H9 (cell line): ENCODE data around the gene LAMB4. TPM values are rescaled to one million over a fixed set of nuclear protein-coding genes. Genes with fewer than 3 reads are reported as not detected.

Experiments used
- DNase-seq: peaks from one replicate; pipeline ENCODE4 v3.0.0-alpha.2; 2017
- H2AFZ ChIP-seq: one replicate; pipeline ENCODE4 v1.6.1; 2013; ENCODE audit warnings: mild to moderate bottlenecking, low read length, control low read depth, moderate library complexity
- H2AK5ac ChIP-seq: 2 replicates; pipeline ENCODE4 v1.6.1; 2013; ENCODE audit warnings: low read length, control low read depth, mixed read lengths; ENCODE audit not compliant: insufficient read length
- H2BK120ac ChIP-seq: one replicate; pipeline ENCODE4 v1.6.1; 2013; ENCODE audit warnings: low read depth, mild to moderate bottlenecking, low read length, control low read depth, inconsistent platforms; ENCODE audit not compliant: poor library complexity, severe bottlenecking
- H2BK12ac ChIP-seq: 2 replicates; pipeline ENCODE4 v1.6.1; 2013; ENCODE audit warnings: low read length, control low read depth, mixed read lengths, low read depth; ENCODE audit not compliant: insufficient read length
- H2BK15ac ChIP-seq: 2 replicates; pipeline ENCODE4 v1.6.1; 2013; ENCODE audit warnings: low read depth, low read length, control low read depth
- H2BK20ac ChIP-seq: one replicate; pipeline ENCODE4 v1.6.1; 2013; ENCODE audit warnings: low read depth, mild to moderate bottlenecking, low read length, control low read depth, inconsistent platforms; ENCODE audit not compliant: poor library complexity, severe bottlenecking
- H2BK5ac ChIP-seq: 2 replicates; pipeline ENCODE4 v1.6.1; 2013; ENCODE audit warnings: low read length, control low read depth, mixed read lengths; ENCODE audit not compliant: insufficient read length
- H3K14ac ChIP-seq: 2 replicates; pipeline ENCODE4 v1.6.1; 2013; ENCODE audit warnings: low read length, control low read depth; ENCODE audit not compliant: insufficient read depth
- H3K18ac ChIP-seq: 2 replicates; pipeline ENCODE4 v1.6.1; 2013; ENCODE audit warnings: low read depth, mild to moderate bottlenecking, mixed read lengths, low read length, control low read depth; ENCODE audit not compliant: insufficient read length
- H3K23ac ChIP-seq: 2 replicates; pipeline ENCODE4 v1.6.1; 2013; ENCODE audit warnings: low read length, control low read depth, mixed read lengths, low read depth; ENCODE audit not compliant: insufficient read length
- H3K23me2 ChIP-seq: 2 replicates; pipeline ENCODE4 v1.6.1; 2013; ENCODE audit warnings: low read depth, mild to moderate bottlenecking, mixed read lengths, low read length, control low read depth; ENCODE audit not compliant: insufficient read length, poor library complexity, severe bottlenecking
- H3K27ac ChIP-seq: 2 replicates; pipeline ENCODE4 v1.5.1; 2013; ENCODE audit warnings: low read length, control low read depth, mixed read lengths, low read depth; ENCODE audit not compliant: insufficient read length
- H3K27me3 ChIP-seq: 2 replicates; pipeline ENCODE4 v1.6.1; 2013; ENCODE audit warnings: low read length, control low read depth, inconsistent platforms; ENCODE audit not compliant: insufficient read depth
- H3K4ac ChIP-seq: 2 replicates; pipeline ENCODE4 v1.6.1; 2013; ENCODE audit warnings: low read depth, mild to moderate bottlenecking, control low read depth, inconsistent platforms, low read length, moderate library complexity
- H3K4me1 ChIP-seq: 2 replicates; pipeline ENCODE4 v1.6.1; 2013; ENCODE audit warnings: low read length, control low read depth, inconsistent platforms; ENCODE audit not compliant: insufficient read depth
- H3K4me2 ChIP-seq: 2 replicates; pipeline ENCODE4 v1.6.1; 2013; ENCODE audit warnings: low read length, control low read depth, mixed read lengths; ENCODE audit not compliant: insufficient read length, insufficient read depth
- H3K56ac ChIP-seq: 2 replicates; pipeline ENCODE4 v1.6.1; 2013; ENCODE audit warnings: low read depth, mild to moderate bottlenecking, mixed read lengths, low read length, control low read depth; ENCODE audit not compliant: insufficient read length
- H3K79me1 ChIP-seq: 2 replicates; pipeline ENCODE4 v1.6.1; 2013; ENCODE audit warnings: low read depth, mild to moderate bottlenecking, moderate library complexity, low read length, control low read depth, inconsistent platforms; ENCODE audit not compliant: insufficient read depth, poor library complexity, severe bottlenecking
- H3K79me2 ChIP-seq: 2 replicates; pipeline ENCODE4 v1.6.1; 2013; ENCODE audit warnings: low read length, control low read depth, inconsistent platforms; ENCODE audit not compliant: insufficient read depth
- H3K9ac ChIP-seq: 2 replicates; pipeline ENCODE4 v1.6.1; 2013; ENCODE audit warnings: low read length, control low read depth, mixed read lengths; ENCODE audit not compliant: insufficient read length; ENCODE audit errors: extremely low read depth
- H3K9me3 ChIP-seq: one replicate; pipeline ENCODE4 v1.6.1; 2013; ENCODE audit warnings: low read depth, low read length, inconsistent platforms; ENCODE audit not compliant: control insufficient read depth
- H3T11ph ChIP-seq: one replicate; pipeline ENCODE4 v1.6.1; 2013; ENCODE audit warnings: mild to moderate bottlenecking, low read length, control low read depth, inconsistent platforms
- H4K20me1 ChIP-seq: one replicate; pipeline ENCODE4 v1.6.1; 2013; ENCODE audit not compliant: control insufficient read depth, insufficient read length, insufficient read depth
- H4K5ac ChIP-seq: 2 replicates; pipeline ENCODE4 v1.6.1; 2013; ENCODE audit warnings: low read depth, mild to moderate bottlenecking, mixed read lengths, low read length, control low read depth; ENCODE audit not compliant: insufficient read length
- H4K8ac ChIP-seq: replicated peaks from 2 replicates; pipeline ENCODE4 v1.6.1; 2013; ENCODE audit warnings: low read length, control low read depth, mixed read lengths, low read depth; ENCODE audit not compliant: insufficient read length
- H4K91ac ChIP-seq: 2 replicates; pipeline ENCODE4 v1.6.1; 2013; ENCODE audit warnings: low read depth, mild to moderate bottlenecking, moderate library complexity, mixed read lengths, low read length, control low read depth; ENCODE audit not compliant: insufficient read length
- H3K27ac Mint-ChIP-seq, 3 experiments: 2 replicates in 2 of 3; 3 replicates in 1 of 3; pipeline ENCODE4 v1.8.0; 2020 to 2021; ENCODE audit warnings: mixed read lengths in 3 of 3, mild to moderate bottlenecking in 1 of 3, moderate library complexity in 1 of 3
- H3K27me3 Mint-ChIP-seq: 2 replicates; pipeline ENCODE4 v1.8.0; 2021; ENCODE audit warnings: low read depth, mild to moderate bottlenecking, moderate library complexity, mixed read lengths
- H3K36me3 Mint-ChIP-seq, 3 experiments: 2 replicates in 2 of 3; 3 replicates in 1 of 3; pipeline ENCODE4 v1.8.0; 2020 to 2021; ENCODE audit warnings: low read depth in 3 of 3, mixed read lengths in 3 of 3; ENCODE audit not compliant: insufficient read depth in 1 of 3
- H3K4me1 Mint-ChIP-seq, 2 experiments: 2 replicates each; pipeline ENCODE4 v1.8.0; 2020; ENCODE audit warnings: mixed read lengths in 2 of 2
- H3K4me3 Mint-ChIP-seq, 2 experiments: 2 replicates in 1 of 2; 3 replicates in 1 of 2; pipeline ENCODE4 v1.8.0; 2020 to 2021; ENCODE audit warnings: mild to moderate bottlenecking in 2 of 2, mixed read lengths in 2 of 2, moderate library complexity in 1 of 2
- H3K9me3 Mint-ChIP-seq, 2 experiments: 2 replicates in 1 of 2; 3 replicates in 1 of 2; pipeline ENCODE4 v1.8.0; 2020; ENCODE audit warnings: mild to moderate bottlenecking in 2 of 2, mixed read lengths in 2 of 2, moderate library complexity in 1 of 2
- WGBS: extraction: QIAGEN DNeasy Blood & Tissue Kit; methylation state at CpG from one replicate; pipeline ENCODE4 v1.1.7; 2013; ENCODE audit warnings: missing lambda C conversion rate, low lambda C conversion rate, mixed read lengths; ENCODE audit not compliant: insufficient read length; ENCODE audit errors: extremely low coverage; 5-methylcytosine and 5-hydroxymethylcytosine counted together
- total RNA-seq: library from RNA; stranded (reverse); gene quantifications from 2 replicates; pipeline ENCODE4 v1.2.1, GENCODE V29; 2021
- TF ChIP-seq, protein P1 (sequence below): fragments of 200-600 bp; sonication (generic); conservative IDR thresholded peaks from 3 replicates; pipeline ENCODE4 v1.8.0; 2021; ENCODE audit warnings: antibody characterized with exemption, mild to moderate bottlenecking

LAMB4 gene
- total RNA-seq, 1 experiment from 2014 or later = not detected

DNA sequence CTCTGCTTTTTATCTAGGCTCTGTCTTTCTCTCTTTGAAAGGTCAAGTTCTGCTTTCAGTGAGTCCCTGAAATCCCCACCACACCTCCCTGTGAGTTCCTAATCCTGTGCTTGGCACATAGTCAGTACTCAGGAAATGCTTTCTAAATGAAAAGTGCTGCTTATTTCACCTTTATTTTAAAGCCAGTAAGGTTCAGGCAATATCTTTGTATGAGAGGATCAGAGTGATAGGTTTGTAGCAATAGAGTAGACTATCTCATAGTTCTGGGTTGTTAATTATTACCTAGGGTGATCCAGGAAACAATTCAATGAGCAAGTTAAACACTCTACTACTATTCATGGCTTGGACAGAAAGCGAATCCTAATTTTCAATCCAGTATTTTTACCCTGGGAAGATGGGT, 119.8 kb downstream of the LAMB4 start:
- H2BK15ac ChIP-seq = no peak overlapping the region
- Mint-ChIP-seq H3K9me3 (no peaks in the 10 kb centered on the region), H3K4me1 (no peaks in the 10 kb centered on the region), H3K4me3 (no peak overlapping the region), H3K27me3 (peaks cover 37% of the 10 kb centered on the region), H3K36me3 (no peaks in the 10 kb centered on the region), H3K27ac (no peak overlapping the region)
- no peak overlapping the region for H4K91ac ChIP-seq
- no peak overlapping the region for H3K56ac ChIP-seq
- TF ChIP-seq, protein P1, sequence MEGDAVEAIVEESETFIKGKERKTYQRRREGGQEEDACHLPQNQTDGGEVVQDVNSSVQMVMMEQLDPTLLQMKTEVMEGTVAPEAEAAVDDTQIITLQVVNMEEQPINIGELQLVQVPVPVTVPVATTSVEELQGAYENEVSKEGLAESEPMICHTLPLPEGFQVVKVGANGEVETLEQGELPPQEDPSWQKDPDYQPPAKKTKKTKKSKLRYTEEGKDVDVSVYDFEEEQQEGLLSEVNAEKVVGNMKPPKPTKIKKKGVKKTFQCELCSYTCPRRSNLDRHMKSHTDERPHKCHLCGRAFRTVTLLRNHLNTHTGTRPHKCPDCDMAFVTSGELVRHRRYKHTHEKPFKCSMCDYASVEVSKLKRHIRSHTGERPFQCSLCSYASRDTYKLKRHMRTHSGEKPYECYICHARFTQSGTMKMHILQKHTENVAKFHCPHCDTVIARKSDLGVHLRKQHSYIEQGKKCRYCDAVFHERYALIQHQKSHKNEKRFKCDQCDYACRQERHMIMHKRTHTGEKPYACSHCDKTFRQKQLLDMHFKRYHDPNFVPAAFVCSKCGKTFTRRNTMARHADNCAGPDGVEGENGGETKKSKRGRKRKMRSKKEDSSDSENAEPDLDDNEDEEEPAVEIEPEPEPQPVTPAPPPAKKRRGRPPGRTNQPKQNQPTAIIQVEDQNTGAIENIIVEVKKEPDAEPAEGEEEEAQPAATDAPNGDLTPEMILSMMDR = no peak
- no peak overlapping the region for H2AFZ ChIP-seq
- H3K4me1 ChIP-seq = no peaks in the 10 kb centered on the region
- no peak overlapping the region for H3K18ac ChIP-seq
- H3K79me1 ChIP-seq = no peaks in the 10 kb centered on the region
- H2BK20ac ChIP-seq = no peak overlapping the region
- H2BK5ac ChIP-seq = no peak overlapping the region
- no peak overlapping the region for H2BK120ac ChIP-seq
- WGBS = no CpG with 5 or more reads among the region's 1 CpG
- H3K27ac ChIP-seq = no peak overlapping the region
- no peak overlapping the region for H3K23ac ChIP-seq
- no peaks in the 10 kb centered on the region for H3K79me2 ChIP-seq
- no peak overlapping the region for H3K4me2 ChIP-seq
- H3K9me3 ChIP-seq = no peaks in the 10 kb centered on the region
- H2AK5ac ChIP-seq = no peak overlapping the region
- H4K5ac ChIP-seq = no peak overlapping the region
- no peaks in the 10 kb centered on the region for H3K23me2 ChIP-seq
- no peak overlapping the region for H2BK12ac ChIP-seq
- no peak overlapping the region for H3K4ac ChIP-seq
- H4K8ac ChIP-seq = no peak overlapping the region
- peaks cover 13% of the 10 kb centered on the region; the same call in 1 of the 2 replicates for H3K27me3 ChIP-seq
- no peak overlapping the region for H3T11ph ChIP-seq
- H3K14ac ChIP-seq = no peak overlapping the region
- H4K20me1 ChIP-seq = no peaks in the 10 kb centered on the region
- H3K9ac ChIP-seq = no peak overlapping the region
- no peak for DNase-seq
